ENCODE data around the gene EDA. TPM values are rescaled to one million over a fixed set of nuclear protein-coding genes. Genes with fewer than 3 reads are reported as not detected.

Gene EDA
- total and polyA plus RNA-seq, 9 donors = 4.5 to 9.3 (median 8.4) TPM

DNA sequence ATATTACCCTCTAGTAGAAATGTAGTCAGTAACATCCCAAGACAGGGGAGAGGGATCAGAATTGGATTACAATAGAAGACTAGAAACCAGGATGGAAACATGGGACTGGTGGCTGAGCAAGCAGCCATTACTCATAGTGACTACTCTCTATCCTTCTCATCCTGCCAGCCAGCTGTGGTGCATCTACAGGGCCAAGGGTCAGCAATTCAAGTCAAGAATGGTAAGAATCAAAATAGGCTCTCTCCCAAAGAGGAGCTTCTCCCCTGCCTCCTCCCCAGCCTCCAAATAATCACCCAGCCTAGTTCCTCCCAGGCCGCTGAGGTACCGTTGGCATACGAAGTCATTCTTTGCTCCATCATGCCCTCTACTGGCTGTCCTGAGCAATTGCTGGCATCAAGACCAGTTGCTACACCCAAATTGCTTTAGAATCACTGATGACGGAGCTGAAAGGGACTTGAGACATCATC is 414.4 kb downstream of the EDA start:
- WGBS, 3 donors = 13 to 24% (median 15%) methylated on average over 4 of the region's 4 CpGs
- TF ChIP-seq EP300 (IDR thresholded peaks at IDR 0.05) (no peak), POLR2A (IDR thresholded peaks at IDR 0.05) (no peak)
- TF ChIP-seq, protein P1, sequence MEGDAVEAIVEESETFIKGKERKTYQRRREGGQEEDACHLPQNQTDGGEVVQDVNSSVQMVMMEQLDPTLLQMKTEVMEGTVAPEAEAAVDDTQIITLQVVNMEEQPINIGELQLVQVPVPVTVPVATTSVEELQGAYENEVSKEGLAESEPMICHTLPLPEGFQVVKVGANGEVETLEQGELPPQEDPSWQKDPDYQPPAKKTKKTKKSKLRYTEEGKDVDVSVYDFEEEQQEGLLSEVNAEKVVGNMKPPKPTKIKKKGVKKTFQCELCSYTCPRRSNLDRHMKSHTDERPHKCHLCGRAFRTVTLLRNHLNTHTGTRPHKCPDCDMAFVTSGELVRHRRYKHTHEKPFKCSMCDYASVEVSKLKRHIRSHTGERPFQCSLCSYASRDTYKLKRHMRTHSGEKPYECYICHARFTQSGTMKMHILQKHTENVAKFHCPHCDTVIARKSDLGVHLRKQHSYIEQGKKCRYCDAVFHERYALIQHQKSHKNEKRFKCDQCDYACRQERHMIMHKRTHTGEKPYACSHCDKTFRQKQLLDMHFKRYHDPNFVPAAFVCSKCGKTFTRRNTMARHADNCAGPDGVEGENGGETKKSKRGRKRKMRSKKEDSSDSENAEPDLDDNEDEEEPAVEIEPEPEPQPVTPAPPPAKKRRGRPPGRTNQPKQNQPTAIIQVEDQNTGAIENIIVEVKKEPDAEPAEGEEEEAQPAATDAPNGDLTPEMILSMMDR (IDR thresholded peaks at IDR 0.05) = no peak
- no peak overlapping the region for H3K4me3 ChIP-seq
- DNase-seq = no peak
- H3K27me3 ChIP-seq = no peaks in the 10 kb centered on the region
- H3K27ac ChIP-seq = no peak overlapping the region
- no peaks in the 10 kb centered on the region for H3K36me3 ChIP-seq
- H3K9me3 ChIP-seq = no peaks in the 10 kb centered on the region
- no peaks in the 10 kb centered on the region for H3K4me1 ChIP-seq (ENCODE audit: insufficient read depth)
- intact Hi-C loops (cut with DNase I) = no loop called here

DNA sequence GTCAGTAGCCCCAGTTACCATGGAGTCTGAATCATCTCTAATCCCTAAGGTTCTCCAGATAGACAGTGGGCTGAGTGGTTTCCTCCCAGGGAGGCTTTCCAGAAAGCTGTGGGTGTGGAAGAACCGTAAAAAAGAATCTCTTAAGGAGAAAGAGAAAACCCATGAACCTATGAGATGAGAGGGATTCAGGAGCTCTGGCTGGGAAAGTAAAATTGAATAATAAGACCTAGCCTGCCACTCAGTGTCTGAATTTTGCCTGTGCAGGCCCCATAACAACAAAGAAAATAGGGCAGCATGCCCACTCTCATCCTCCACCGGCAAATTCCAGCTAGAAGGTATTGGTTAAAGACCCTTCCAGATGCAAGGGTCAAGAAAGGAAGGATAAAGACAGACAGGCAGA is 416.9 kb downstream of the EDA start:
- Histone ChIP-seq H3K27me3 (no peaks in the 10 kb centered on the region), H3K9me3 (no peaks in the 10 kb centered on the region), H3K27ac (no peak overlapping the region), H3K4me1 (ENCODE audit: insufficient read depth) (no peaks in the 10 kb centered on the region), H3K36me3 (no peaks in the 10 kb centered on the region), H3K4me3 (no peak overlapping the region)
- 36 to 41% (median 39%) methylated on average over 2 of the region's 2 CpGs for WGBS, 3 donors
- intact Hi-C loops (cut with DNase I) = no loop called here
- TF ChIP-seq EP300 (IDR thresholded peaks at IDR 0.05) = no peak
- TF ChIP-seq, protein P1 (IDR thresholded peaks at IDR 0.05) = no peak
- TF ChIP-seq POLR2A (IDR thresholded peaks at IDR 0.05) = no peak
- no peak for DNase-seq

DNA sequence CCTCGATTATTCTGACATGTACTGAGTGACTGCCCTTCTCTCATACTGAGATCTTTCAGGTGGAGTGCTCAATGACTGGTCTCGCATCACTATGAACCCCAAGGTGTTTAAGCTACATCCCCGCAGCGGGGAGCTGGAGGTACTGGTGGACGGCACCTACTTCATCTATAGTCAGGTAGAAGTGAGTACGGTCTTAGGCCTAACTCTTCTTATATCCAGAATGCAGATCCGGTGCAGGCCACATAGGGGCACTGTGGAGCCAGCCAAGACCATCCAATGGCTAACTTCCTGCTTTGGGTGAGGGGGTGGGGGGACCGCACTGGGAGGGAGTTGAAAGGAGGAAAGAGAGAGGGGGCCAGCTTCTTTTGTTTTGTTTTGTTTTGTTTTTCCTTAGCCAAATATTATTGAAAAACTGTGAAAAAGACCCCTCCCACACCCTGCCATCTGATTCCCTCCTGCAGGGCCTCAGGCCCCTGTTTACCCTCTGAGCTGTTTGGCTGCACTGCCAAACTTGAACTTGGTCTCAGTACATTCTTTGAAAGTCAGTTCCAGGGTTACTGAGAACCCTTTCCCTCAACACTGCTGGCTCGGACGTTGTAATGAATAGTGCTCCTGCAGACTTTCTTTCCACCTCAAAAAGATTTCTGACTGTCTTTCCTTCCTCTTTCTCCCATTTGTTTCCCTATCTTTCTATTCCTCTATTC is 417.6 kb downstream of the EDA start:
- Histone ChIP-seq H3K27me3 (no peaks in the 10 kb centered on the region), H3K36me3 (no peaks in the 10 kb centered on the region), H3K4me1 (ENCODE audit: insufficient read depth) (no peaks in the 10 kb centered on the region), H3K27ac (no peak overlapping the region), H3K9me3 (no peaks in the 10 kb centered on the region), H3K4me3 (no peak overlapping the region)
- TF ChIP-seq, protein P1 (IDR thresholded peaks at IDR 0.05) = no peak
- TF ChIP-seq POLR2A (IDR thresholded peaks at IDR 0.05) (no peak), EP300 (IDR thresholded peaks at IDR 0.05) (no peak)
- intact Hi-C loops (cut with DNase I) = no loop called here
- WGBS, 3 donors = 55 to 68% (median 57%) methylated on average over 10 of the region's 10 CpGs
- no peak for DNase-seq

DNA sequence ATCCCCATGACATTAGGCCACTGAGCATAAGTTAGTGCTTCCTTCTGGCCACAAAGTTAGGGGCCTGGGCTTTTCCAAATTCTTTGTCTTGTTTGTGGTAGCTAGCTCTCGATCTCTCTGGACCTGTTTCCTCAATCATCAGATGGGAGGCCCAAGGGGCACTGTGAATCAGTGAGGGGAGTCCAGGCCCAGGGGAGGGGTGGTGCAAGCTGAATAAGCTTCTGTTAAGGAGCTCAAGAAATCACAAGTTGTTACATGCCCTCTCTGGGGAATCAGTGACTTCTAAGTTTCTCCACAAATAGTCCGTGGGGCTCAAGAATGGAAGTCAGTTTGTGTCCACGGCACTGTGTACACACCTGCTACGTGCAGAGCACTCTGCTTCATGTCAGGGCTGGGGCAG is 418.7 kb downstream of the EDA start:
- intact Hi-C loops (cut with DNase I) = no loop called here
- Histone ChIP-seq H3K9me3 (no peaks in the 10 kb centered on the region), H3K27ac (no peak overlapping the region)

More for the DNA sequence above, 418.7 kb downstream of the EDA start:
- Histone ChIP-seq H3K27me3 (no peaks in the 10 kb centered on the region), H3K36me3 (no peaks in the 10 kb centered on the region), H3K4me1 (ENCODE audit: insufficient read depth) (no peaks in the 10 kb centered on the region), H3K4me3 (no peak overlapping the region)
- no peak for TF ChIP-seq EP300 (IDR thresholded peaks at IDR 0.05)
- TF ChIP-seq, protein P1 (IDR thresholded peaks at IDR 0.05) = no peak
- DNase-seq = no peak
- 66 to 72% (median 70%) methylated on average over 4 of the region's 4 CpGs for WGBS, 3 donors
